ENCODE data around the gene THYN1.
A peak's percentile ranks its signal among the peaks of the same experiment; 100 is the strongest.

THYN1 gene

GRCh38 chr11:134216816-134217215 is 36.3 kb downstream of the THYN1 start:
- CTCF ChIA-PET = interaction anchor here (1.7 kb wide), 1 partner anchor 8 kb away, joined by 4 read pairs; no protein-coding TSS in a partner anchor
- no peak for TF ChIP-seq CTCF (IDR thresholded peaks at IDR 0.05; ENCODE audit: control extremely low read depth, extremely low read depth, low read depth, missing control alignments)
- DNase-seq (ENCODE audit: extremely low spot score) = no peak
- POLR2A ChIA-PET = no interaction called here

DNA sequence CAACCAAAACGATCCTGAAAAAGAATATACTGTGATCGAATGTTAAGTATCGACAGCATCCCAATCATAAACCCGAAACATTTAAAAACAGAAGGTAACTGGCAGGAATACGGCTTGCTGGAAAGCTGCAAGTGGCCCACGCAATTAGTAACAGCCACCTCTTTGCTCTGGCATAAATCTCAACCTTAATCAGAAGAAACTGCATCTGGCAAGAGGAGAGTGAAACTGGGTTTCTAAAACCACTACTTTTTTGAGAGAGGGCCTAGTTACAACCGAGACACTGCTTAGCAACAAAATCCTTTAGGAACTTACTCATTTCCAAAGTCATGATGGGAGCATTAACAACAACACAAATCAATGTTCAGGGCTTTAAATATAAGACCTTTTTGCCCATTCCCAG is 37.3 kb downstream of the THYN1 start:
- no peak for TF ChIP-seq CTCF (IDR thresholded peaks at IDR 0.05; ENCODE audit: control extremely low read depth, extremely low read depth, low read depth, missing control alignments)
- CTCF ChIA-PET = no interaction called here
- no peak for DNase-seq (ENCODE audit: extremely low spot score)
- POLR2A ChIA-PET = no interaction called here

DNA sequence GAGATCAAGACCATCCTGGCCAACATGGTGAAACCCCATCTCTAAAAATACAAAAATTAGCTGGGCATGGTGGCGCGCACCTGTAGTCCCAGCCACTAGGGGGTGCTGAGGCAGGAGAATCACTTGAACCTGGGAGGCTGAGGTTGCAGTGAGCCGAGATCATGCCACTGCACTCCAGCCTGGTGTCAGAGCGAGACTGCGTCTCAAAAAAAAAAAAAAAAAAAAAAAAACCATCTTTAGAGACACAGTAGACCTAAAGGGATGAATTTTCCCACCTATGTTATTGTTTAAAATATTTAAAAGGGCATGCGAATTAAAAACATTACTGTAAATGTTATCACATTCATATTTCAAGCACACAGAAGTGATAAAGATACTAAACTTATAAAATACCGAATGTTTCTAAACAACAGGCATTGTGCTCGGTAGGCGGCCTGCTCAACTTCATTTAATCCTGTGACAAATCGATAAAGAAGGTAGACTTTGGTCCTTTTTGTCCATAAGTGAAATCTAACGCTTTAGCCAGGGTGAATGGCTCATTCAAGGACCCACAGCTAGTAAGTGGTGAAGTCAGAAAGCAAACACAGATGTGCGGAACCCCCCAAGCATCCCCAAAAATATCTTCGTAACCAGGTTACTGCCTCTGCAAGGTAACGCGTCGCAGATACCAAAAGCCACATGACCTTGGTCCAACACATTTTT is 45.5 kb downstream of the THYN1 start:
- DNase-seq (ENCODE audit: extremely low spot score) = no peak
- peak; percentile 76 for TF ChIP-seq CTCF (IDR thresholded peaks at IDR 0.05; ENCODE audit: control extremely low read depth, extremely low read depth, low read depth, missing control alignments)
- ChIA-PET POLR2A (no interaction called here), CTCF (interaction anchor here (0.6 to 2.7 kb wide), 14 partner anchors 9 to 68 kb away, joined by 3 to 12 read pairs (median 5); partner anchors contain the start of genes GLB1L3, NCAPD3 and VPS26B)

GRCh38 chr11:134206185-134206584 is 47.0 kb downstream of the THYN1 start:
- ChIA-PET POLR2A (no interaction called here), CTCF (interaction anchor here (0.9 to 2.3 kb wide), 5 partner anchors 13 to 70 kb away, joined by 3 to 9 read pairs (median 4); partner anchors contain the start of gene GLB1L3)
- no peak for DNase-seq (ENCODE audit: extremely low spot score)
- TF ChIP-seq CTCF (IDR thresholded peaks at IDR 0.05; ENCODE audit: control extremely low read depth, extremely low read depth, low read depth, missing control alignments) = no peak

DNA sequence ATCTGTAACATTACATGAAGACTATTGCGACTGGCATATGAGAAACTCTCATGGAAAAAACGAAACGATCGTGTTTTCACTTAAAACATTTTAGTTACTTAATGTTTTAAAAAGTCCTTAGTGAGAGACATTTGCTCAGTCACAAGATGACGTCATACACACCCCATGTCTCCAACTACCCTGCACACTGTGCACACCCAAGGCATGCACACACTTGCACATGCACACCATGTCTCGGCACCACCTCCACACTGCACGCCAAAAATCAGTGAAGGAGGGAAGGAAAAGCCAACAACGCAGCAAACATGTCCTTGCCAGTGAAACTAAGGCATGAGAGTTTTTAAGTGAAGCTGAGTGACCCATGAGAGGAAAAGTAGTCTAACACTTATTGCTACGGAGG is 47.4 kb downstream of the THYN1 start:
- POLR2A ChIA-PET = no interaction called here
- CTCF ChIA-PET = interaction anchor here (1.2 to 2.1 kb wide), 2 partner anchors 17 to 70 kb away, joined by 3 to 9 read pairs; partner anchors contain the start of gene GLB1L3
- no peak for TF ChIP-seq CTCF (IDR thresholded peaks at IDR 0.05; ENCODE audit: control extremely low read depth, extremely low read depth, low read depth, missing control alignments)
- no peak for DNase-seq (ENCODE audit: extremely low spot score)

- no peak for TF ChIP-seq CTCF (IDR thresholded peaks at IDR 0.05; ENCODE audit: control extremely low read depth, extremely low read depth, low read depth, missing control alignments)
- no peak for DNase-seq (ENCODE audit: extremely low spot score)
- POLR2A ChIA-PET = no interaction called here
- CTCF ChIA-PET = interaction anchor here (1.5 kb wide), 1 partner anchor 37 kb away, joined by 3 read pairs; no protein-coding TSS in a partner anchor
Observed at GRCh38 chr11:134202661-134203060, 50.5 kb downstream of the THYN1 start.

Measured in GM10248 (cell line).